GM18519 (cell line): ENCODE data around the gene ADGRG1.

Experiments used
- ATAC-seq: cut with Tn5 transposase; IDR thresholded peaks from one replicate; pipeline ENCODE4 v1.9.1; 2021; ENCODE audit warnings: mild to moderate bottlenecking, moderate library complexity; ENCODE audit not compliant: unreplicated experiment, low FRiP score

ADGRG1 gene

DNA sequence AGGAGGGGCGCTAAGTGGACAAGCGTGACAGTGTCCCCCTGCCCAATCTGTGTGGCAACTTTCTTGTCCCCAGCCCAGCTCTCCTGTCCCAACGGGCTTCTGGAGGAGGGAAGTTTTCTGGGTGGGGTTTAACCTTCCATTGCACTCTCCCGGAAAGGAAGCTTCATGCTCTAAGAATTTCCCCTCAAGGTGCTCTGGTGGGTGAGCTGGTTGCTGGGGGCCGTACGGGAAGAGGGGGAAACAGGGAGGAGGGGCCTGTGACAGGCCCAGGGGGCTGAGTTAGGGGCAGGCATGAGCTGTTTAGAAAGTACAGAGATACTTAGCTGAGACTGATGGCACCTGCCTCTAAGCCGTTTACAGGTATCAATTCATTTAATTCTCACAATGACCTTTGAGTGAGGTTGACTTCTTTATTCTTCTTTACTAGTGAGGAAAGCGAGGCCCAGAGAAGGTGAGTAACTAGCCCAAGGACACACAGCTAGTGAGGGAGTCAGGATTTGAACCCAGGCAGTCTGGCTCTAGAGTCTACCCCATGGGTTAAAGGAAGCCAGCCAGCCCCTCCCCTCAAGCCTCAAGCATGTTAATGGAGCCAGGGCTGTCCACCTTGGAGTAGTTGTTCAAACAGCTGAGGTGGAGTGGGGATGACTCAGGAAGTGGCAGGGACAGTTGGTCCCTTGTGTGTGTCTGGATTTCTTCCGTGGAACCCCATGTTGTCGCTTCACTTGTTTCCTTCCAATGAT is 18.9 kb downstream of the ADGRG1 start:
- ATAC-seq: no peak

DNA sequence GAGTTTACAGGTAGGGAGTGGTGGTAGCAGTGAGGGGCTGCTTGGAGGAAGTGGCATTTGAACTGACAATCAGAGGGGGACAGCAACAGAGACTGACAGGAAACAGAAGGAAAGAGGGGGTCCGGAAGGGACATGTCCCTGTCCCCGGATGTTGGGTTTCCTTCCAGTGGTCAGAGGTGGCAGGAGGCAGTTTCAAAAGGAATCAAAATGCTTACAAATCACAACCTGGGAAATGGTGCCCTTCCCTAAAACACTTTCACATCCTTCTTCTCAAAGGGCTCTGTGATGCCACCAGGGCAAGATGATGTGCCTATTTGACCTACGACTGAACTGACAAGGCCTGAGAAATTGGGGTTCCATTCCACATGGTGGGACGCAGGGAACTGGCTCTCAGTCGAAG is 19.7 kb downstream of the ADGRG1 start:
- ATAC-seq: no peak

DNA sequence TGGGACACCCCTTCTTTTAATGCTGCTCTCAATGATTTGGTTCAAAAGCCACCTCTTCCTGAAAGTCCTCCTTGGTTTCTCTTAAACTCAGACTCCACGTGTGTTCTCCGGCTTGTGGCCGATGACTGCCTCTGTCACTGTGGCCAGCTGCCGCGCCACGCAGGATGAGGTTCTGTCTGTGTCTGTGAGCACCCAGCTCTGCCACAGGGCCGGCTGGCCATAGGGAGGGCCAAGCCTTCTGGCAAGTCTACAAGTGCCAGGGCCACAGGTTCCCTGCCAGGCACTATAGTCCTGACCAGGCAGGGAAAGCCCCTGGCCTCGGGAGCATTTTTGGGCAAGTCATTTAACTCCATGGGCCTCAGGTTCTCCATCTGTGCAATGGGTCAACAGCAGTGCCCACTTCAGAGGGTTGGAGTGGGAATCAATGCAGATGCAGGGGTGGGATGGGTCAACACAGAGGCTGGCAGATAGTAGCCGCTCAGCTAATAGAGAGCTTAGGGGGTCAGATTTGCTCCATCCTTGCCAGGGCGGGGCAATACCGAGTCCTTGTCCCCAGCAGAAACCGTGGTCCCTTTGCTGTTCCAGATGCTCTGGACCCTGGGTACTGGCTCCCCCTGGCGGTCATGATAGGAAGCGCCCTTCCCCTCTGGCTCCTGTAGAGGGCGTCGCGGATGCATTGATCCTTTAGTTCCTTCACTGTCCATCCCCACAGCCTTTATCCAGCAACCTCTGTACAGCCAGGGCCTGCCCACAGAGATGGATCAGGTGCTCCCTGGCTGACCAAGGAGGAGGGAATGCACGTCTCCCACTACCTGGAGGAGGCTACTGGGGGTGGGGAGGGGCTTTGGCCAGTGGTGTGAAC is 20.4 kb downstream of the ADGRG1 start:
- ATAC-seq: peak; percentile 45

DNA sequence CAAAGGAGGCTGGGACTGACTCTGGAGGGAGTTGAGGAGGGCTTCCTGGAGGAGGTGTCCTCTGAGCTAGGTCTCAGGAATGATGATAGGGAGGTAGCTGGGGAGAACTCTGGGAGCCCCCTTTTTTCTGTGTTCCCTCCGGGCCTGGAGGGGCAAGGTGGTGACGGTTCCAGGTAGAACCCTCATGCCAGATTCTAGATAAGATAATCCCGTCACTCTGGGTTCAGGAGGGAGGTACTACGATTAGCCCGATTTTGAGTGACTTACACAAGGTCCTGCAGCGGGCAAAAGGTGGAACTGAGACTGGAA is 21.0 kb downstream of the ADGRG1 start:
- no peak for ATAC-seq

DNA sequence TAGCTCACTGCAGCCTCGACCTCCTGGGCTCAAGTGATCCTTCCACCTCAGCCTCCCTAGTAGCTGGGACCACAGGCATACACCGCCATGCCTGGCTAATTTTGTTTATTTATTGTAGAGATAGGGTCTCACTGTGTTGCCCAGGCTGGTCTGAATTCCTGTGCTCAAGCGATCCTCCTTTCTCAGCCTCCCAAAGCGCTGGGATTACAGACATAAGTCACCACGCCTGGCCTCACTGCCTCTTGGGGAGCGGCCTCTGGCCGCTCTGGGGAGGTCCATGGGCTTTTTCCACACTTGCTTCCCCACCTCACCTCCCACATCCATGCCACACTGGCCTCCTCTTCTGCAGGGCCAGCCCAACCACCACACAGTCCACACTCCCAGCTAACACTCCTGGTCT is 21.4 kb downstream of the ADGRG1 start:
- no peak for ATAC-seq

DNA sequence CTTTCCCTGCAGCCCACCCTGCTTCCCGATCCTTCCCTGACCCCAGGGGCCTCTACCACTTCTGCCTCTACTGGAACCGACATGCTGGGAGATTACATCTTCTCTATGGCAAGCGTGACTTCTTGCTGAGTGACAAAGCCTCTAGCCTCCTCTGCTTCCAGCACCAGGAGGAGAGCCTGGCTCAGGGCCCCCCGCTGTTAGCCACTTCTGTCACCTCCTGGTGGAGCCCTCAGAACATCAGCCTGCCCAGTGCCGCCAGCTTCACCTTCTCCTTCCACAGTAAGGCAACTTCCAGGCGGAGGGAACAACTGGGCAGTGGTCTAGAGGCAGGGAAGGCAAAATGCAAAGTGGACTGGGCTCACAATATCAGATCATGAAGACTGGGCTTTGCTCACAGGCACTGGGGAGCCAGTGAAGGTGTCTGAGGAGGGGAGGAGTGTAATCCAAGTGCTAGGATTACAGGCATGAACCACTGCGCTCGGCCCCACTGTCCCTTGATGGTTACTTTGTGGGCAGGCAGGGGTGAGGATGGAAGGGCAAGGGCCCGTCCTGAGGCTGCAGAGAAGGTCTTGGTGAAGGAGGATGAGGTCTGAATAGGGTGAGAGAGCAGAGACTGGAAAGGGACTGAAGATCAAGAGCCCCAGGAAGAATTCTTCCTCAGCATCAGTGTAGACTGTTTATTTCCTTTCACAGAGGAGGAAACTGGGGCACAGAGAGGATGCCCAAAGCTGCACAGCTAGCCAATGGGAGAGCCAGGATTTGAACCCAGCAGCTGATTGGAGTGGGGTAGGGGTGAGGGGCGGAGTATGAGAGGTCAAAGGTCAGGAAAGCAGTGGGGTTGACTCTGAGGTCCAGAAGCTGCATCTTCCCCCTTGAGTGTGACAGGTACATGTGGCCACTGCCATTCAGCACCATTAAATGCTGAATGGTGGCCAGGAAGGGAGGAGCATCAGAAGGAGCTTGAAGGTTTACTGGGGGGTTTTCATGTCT is 23.2 kb downstream of the ADGRG1 start:
- no peak for ATAC-seq

DNA sequence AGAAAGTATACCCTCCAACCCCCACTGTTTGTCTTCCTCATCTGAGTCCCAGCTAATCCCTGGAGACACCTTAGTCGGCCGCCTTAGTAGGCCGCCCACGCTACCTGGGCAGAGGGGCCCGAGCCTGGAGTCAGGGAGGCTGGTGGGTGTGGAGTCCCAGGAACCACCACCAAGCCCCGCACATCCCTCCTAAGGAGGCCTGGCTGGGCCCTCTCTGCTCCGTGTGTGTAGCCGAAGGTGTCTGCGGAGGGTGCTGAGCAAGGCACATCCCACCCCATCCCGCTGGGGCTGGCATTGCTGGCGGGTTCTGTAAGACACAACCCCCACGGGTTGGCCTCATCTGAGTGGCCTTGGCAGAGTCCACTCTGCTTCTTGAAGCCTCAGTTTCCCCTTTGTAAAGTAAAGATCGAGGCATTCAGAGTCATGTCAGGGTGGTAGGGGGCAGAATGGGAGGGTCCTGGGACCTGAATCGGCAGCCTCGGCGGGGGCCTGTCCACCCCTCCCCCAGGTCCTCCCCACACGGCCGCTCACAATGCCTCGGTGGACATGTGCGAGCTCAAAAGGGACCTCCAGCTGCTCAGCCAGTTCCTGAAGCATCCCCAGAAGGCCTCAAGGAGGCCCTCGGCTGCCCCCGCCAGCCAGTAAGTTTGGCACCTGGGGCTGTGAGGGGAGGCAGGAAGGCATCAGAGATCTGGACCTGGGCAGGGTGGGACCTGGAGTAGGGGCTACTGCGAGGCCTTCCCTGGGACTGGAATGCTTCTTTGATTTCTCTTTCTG is 24.5 kb downstream of the ADGRG1 start:
- no peak for ATAC-seq

DNA sequence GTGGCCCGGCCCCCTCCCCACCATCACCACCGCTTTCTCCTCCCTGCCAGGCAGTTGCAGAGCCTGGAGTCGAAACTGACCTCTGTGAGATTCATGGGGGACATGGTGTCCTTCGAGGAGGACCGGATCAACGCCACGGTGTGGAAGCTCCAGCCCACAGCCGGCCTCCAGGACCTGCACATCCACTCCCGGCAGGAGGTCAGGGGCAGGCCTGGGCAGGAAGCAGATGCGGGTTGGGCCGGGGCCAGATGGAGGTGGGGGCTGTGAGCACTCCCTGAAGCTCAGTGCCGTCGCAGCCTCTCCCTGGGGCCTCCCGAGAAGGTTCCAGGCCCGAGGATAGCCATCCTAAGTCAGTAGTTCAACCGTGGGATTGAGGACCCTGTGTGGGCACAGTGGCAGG is 25.5 kb downstream of the ADGRG1 start:
- ATAC-seq: no peak

DNA sequence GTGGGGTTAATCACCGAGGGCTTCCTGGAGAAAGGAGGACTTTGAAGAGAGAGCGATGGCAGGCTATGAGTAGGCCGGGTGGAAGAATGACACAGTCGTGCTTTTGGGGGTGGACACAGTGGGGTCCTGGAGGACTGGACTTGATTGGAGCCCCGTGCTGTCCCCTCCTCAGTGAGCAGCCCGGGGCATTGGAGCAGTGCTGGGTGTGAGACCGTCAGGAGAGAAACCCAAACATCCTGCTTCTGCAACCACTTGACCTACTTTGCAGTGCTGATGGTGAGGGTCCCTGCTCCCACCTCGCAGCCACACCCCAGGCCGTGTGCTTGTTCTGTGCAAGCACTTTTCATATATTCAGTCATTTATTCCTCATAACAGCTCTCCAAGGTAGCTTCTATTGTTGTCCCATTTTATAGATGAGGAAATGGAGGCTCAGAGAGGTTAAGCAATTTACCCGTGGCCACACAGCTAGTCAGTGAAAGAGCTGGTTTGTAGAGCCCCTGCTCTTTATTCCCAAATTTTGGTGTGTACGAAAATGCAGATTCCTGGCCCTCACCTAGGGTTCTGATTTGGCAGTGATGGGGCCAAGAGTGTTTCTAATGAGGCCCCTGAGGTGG is 28.0 kb downstream of the ADGRG1 start:
- ATAC-seq: no peak

DNA sequence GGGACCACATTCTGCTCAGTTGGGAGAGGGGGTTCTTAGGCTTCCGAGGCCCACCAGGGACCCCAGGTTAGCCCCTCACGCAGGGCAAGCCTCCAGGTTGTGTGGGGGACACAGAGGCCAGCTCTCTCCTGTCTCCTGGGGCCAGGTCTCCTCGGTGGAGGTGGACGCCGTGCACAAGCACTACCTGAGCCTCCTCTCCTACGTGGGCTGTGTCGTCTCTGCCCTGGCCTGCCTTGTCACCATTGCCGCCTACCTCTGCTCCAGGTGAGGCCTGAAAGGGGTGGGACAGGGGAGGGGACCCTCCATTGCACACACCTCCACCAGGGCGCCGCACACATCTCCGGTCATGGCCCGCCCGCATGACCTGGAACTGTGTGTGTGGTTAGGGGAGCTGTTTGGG is 28.8 kb downstream of the ADGRG1 start:
- ATAC-seq: no peak

DNA sequence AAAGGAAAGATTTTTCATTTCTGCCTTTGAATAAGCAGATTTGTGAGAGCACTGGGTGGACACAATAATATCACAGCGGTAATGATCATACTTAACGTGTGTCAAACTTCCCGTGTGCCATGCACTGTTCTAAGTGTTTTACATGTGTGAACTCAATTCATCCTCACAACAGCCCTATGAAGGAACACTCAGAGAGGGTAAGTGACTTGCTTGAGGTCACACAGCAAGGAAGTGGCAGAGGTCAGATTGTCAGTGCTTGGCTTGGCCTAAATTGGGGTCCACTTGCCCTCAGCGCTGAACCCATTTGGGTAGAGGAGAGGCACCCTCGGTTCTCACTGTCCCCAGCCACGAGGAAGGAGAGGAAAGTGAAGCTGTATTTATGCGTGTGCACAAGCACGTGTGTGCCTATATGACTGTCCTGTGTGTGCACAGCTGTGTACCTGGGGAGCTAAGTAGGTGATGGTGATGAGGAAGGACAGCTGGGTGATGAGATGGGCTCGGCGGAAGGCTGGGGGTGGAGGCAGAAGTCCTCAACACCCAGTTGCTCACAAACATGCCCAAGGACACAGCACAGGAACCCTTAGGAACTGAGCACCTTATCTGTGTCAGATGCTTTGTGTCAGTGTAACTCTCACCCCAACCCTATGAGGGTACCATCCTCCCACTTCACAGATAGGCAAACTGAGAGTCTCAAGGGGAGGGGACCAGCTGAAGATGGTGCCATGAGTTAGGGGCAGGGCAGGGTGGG is 29.9 kb downstream of the ADGRG1 start:
- no peak for ATAC-seq

DNA sequence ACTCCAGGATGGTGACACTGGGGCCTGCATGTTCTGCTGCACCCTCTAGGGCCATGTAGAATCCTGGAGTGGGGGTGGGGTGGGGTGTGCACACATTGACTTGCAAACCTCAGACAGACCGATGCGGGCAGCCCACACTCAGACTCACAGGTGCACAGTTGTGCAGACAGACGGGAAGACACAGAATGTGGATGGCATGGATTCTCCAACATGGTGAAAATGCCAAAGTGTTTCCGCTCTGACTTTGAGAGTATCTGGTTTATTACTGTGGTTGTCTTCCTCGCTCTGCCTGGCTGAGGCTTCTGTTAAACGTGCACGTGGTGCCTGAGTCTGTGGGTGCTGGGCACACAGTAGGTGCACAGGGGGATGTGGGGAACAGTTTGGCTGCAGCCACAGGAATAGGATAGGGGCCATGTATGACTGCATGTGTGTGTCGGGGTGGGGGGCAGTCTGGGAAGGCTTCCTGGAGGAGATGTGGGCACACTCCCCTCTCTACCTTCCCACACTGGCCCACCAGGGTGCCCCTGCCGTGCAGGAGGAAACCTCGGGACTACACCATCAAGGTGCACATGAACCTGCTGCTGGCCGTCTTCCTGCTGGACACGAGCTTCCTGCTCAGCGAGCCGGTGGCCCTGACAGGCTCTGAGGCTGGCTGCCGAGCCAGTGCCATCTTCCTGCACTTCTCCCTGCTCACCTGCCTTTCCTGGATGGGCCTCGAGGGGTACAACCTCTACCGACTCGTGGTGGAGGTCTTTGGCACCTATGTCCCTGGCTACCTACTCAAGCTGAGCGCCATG is 30.6 kb downstream of the ADGRG1 start:
- no peak for ATAC-seq

DNA sequence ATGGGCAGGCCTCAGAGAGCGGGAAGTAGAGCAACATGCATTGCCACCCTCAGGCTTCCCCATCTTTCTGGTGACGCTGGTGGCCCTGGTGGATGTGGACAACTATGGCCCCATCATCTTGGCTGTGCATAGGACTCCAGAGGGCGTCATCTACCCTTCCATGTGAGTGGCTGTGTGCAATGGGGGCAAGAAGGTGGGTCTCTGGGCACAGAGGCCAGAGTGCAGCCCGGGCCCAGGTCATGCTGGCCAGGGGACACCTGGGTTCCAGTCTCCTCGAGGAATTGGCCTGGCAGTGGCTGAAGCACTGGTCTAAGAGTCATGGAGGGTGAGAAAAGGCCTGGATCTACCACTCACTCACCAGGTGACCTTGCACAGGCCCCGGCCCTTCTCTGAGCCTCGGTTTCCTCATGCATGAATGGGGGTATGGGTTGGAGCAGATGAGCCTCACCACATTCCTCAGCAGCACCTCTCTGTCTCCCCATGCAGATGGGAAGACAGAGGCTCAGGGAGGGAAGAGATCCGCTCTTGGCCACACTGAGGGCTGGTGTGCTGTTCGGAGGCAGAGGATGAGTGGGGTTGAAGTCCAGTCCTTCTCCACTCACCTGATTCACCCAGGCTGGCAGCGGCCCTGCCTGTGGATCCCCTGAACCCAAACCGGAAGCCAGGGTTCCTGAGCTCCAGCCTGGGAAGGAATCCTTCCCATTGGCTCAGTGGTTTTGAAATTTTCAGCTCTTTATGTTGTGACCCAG is 32.5 kb downstream of the ADGRG1 start:
- ATAC-seq: no peak

DNA sequence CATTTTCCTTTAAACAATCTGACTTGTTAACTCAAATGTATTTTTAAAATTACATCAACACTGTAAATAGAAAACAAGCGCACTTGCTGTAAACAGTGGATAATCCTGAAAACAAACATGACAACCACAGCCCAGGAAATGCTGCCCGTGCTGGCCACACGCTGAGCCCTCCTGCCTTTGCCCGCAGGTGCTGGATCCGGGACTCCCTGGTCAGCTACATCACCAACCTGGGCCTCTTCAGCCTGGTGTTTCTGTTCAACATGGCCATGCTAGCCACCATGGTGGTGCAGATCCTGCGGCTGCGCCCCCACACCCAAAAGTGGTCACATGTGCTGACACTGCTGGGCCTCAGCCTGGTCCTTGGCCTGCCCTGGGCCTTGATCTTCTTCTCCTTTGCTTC is 33.1 kb downstream of the ADGRG1 start:
- ATAC-seq: no peak

DNA sequence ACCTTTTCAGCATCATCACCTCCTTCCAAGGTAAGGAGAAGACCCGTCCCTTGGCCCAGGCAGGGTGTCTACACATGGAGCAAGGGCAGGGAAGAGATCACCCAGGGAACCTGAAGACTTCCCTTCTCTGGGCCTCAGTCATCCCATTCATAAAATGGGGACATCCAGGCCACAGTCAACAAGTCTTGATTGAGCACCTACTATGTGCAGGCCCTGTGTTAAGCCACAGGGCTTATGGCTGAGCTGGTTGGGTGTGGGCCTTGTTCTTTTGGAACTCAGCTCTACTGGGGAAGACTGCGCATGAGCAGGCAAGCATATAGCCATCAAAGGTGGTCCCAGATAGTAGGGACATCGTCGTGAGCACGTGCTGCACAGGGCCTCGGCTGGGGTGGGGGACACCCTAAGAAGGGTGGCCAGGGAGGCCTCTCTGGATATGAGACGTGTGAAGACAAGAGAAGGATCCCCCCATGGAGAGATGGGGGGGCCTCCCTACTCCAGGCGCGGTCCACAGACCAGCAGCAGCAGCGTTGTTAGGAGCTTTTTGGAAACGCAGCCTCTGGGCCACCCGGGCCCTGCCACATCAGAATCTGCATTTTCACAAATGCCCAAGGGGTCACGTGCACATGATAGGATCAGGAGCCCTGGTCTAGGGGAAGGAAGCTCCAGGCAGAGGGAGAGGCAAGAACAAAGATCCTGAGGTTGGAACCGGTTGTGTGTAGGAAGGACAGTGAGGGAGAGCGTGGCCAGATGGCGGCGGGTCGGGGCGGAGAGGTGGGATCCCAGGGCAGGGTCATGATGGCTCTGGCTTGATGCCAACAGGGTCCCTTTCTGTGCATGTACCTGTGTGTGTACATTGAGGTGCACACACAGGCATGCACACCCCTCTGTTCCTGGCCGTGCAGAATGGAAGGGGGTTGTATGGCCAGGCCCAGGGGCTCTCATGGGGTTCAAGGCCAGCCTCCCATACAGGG is 33.8 kb downstream of the ADGRG1 start:
- no peak for ATAC-seq

DNA sequence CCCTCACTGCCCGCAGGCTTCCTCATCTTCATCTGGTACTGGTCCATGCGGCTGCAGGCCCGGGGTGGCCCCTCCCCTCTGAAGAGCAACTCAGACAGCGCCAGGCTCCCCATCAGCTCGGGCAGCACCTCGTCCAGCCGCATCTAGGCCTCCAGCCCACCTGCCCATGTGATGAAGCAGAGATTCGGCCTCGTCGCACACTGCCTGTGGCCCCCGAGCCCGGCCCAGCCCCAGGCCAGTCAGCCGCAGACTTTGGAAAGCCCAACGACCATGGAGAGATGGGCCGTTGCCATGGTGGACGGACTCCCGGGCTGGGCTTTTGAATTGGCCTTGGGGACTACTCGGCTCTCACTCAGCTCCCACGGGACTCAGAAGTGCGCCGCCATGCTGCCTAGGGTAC is 35.0 kb downstream of the ADGRG1 start:
- ATAC-seq: no peak
